Sigmoid colon (tissue), 3 donors: ENCODE results near the gene LAG3.

ENCODE experiments used
- CTCF ChIP-seq, 4 experiments: fragments of 450-650 bp in 3 of 4; fragments of 200-600 bp in 1 of 4; IDR thresholded peaks; one replicate each; pipeline ENCODE4 v1.5.1; 2016 to 2019; ENCODE audit warnings: antibody characterized with exemption in 4 of 4, mild to moderate bottlenecking in 3 of 4, moderate library complexity in 2 of 4
- POLR2A ChIP-seq, 2 donors: fragments of 450-650 bp; IDR thresholded peaks; one replicate each; pipeline ENCODE4 v1.6.1; 2016; ENCODE audit warnings: antibody characterized with exemption in 2 of 2, mild to moderate bottlenecking in 2 of 2, moderate library complexity in 2 of 2

- TF ChIP-seq CTCF (IDR thresholded peaks at IDR 0.05) (no peak), POLR2A (IDR thresholded peaks at IDR 0.05) (no peak)
Measured at GRCh38 chr12:6770600-6770999, 1.7 kb upstream of the LAG3 start.
